Activated CD8-positive, alpha-beta T cell treated with anti-CD3 and anti-CD28 coated beads for 36 hours (primary cell): ENCODE results near the gene GNB5. TPM values are rescaled to one million over a fixed set of nuclear protein-coding genes. Genes with fewer than 3 reads are reported as not detected.

ENCODE experiments used
- ATAC-seq: fragments of 200-7000 bp; cut with Tn5 transposase; one replicate; pipeline ENCODE4 v1.10.0; 2021; ENCODE audit warnings: mild to moderate bottlenecking, moderate library complexity
- CTCF ChIA-PET: fragments of 350-600 bp; sonication (Branson Sonifier 250); formaldehyde crosslinking; loops from one replicate; lab custom pipeline; 2021; ENCODE audit warnings: antibody characterized with exemption; lab: Charles Lee
- POLR2A ChIA-PET: fragments of 350-600 bp; sonication (Branson Sonifier 250); formaldehyde crosslinking; loops from one replicate; lab custom pipeline; 2021; ENCODE audit warnings: antibody characterized with exemption; lab: Charles Lee
- DNase-seq: peaks from one replicate; pipeline ENCODE4 v3.0.0-alpha.2; 2020
- H3K27ac Mint-ChIP-seq: one replicate; pipeline ENCODE4 v1.8.0; 2021; ENCODE audit warnings: mild to moderate bottlenecking, mixed read lengths
- H3K27me3 Mint-ChIP-seq: one replicate; pipeline ENCODE4 v1.8.0; 2021; ENCODE audit warnings: mixed read lengths
- H3K36me3 Mint-ChIP-seq: one replicate; pipeline ENCODE4 v1.8.0; 2021; ENCODE audit warnings: low read depth, mixed read lengths
- H3K4me1 Mint-ChIP-seq: one replicate; pipeline ENCODE4 v1.8.0; 2021; ENCODE audit warnings: low read depth, mixed read lengths
- H3K4me3 Mint-ChIP-seq: one replicate; pipeline ENCODE4 v1.8.0; 2021; ENCODE audit warnings: mild to moderate bottlenecking, moderate library complexity, mixed read lengths
- H3K9me3 Mint-ChIP-seq: one replicate; pipeline ENCODE4 v1.8.0; 2021; ENCODE audit warnings: mixed read lengths
- intact Hi-C: fragments of 100-400 bp; cut with micrococcal nuclease; formaldehyde crosslinking; loops from one replicate; pipeline ENCODE4 v1.10.0; 2022
- total RNA-seq, 2 experiments: library from RNA; stranded (reverse); gene quantifications; one replicate each; pipeline ENCODE4 v1.2.3, GENCODE V29; 2021
- TF ChIP-seq, protein P1 (sequence below): fragments of 200-600 bp; IDR thresholded peaks from one replicate; pipeline ENCODE4 v1.8.0; 2022; ENCODE audit warnings: antibody characterized with exemption, mild to moderate bottlenecking

Gene GNB5
- total RNA-seq, 2 experiments from 2014 or later = 16.8 to 17.5 TPM

DNA sequence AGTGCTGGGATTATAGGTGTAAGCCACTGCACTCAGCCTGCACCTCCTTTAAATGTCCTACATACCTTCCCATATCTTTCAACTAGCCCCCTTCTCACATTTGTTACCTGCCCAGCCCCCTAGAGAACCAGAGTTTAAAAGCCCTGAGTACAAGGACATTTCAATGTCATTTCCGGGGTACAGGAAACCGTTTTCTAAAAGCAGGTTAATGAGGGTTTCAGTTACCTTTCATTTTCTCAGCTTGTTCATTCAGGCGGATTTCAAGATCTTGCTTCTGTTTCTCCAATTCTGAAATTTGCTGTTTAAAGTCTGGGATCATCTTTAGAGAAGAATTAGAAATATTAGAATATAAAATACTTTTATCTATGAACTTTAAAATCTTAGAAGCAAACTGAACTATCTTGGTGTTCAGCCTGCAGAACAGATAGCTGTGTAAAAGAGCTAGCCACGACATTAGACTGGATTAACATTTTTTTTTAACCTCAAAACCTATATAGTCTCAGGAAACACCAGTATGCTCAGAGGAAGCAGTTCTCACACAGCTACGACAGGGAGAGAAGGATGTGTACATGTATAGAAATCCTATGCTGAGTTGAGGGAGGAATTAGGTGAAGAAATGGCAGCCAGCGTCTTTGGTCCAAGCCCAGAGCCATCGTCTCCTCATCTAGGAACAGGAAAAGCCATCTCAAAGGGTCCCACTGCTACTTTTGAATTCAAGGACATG, 29.9 kb upstream of the GNB5 start:
- Mint-ChIP-seq H3K27me3 (no peaks in the 10 kb centered on the region), H3K9me3 (no peaks in the 10 kb centered on the region), H3K4me3 (peak overlapping the region; percentile 77), H3K36me3 (no peaks in the 10 kb centered on the region), H3K4me1 (peaks cover 23% of the 10 kb centered on the region), H3K27ac (peak overlapping the region; percentile 96)
- TF ChIP-seq, protein P1, sequence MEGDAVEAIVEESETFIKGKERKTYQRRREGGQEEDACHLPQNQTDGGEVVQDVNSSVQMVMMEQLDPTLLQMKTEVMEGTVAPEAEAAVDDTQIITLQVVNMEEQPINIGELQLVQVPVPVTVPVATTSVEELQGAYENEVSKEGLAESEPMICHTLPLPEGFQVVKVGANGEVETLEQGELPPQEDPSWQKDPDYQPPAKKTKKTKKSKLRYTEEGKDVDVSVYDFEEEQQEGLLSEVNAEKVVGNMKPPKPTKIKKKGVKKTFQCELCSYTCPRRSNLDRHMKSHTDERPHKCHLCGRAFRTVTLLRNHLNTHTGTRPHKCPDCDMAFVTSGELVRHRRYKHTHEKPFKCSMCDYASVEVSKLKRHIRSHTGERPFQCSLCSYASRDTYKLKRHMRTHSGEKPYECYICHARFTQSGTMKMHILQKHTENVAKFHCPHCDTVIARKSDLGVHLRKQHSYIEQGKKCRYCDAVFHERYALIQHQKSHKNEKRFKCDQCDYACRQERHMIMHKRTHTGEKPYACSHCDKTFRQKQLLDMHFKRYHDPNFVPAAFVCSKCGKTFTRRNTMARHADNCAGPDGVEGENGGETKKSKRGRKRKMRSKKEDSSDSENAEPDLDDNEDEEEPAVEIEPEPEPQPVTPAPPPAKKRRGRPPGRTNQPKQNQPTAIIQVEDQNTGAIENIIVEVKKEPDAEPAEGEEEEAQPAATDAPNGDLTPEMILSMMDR = no peak
- DNase-seq (no peak), ATAC-seq (peak; percentile 57)
- ChIA-PET CTCF (interaction anchor here (1.3 to 1.8 kb wide), 4 partner anchors 12 to 56 kb away, joined by 3 to 12 read pairs (median 6); no protein-coding TSS in a partner anchor), POLR2A (no interaction called here)
- intact Hi-C loops = no loop called here

DNA sequence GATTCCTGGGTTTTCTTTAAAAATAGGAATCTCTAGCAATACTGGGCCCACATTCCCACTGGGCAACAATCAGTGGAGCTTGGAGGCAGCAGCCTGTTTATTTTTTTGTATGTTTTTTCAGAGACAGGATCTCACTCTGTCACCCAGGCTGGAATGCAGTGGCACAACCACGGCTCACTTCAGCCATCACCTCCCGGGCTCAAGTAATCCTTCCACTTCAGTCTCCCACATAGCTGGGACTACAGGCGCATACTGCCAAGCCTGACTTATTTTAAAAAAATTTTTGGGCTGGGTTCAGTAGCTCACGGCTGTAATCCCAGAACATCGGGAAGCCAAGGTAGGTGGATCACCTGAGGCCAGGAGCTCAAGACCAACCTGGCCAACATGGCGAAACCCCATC, 29.1 kb upstream of the GNB5 start:
- ChIA-PET CTCF (interaction anchor here (1.3 to 1.8 kb wide), 3 partner anchors 12 to 49 kb away, joined by 3 to 12 read pairs (median 6); no protein-coding TSS in a partner anchor), POLR2A (no interaction called here)
- Mint-ChIP-seq H3K27ac (no peak overlapping the region), H3K36me3 (no peaks in the 10 kb centered on the region), H3K4me3 (no peak overlapping the region), H3K27me3 (no peaks in the 10 kb centered on the region), H3K4me1 (peaks cover 23% of the 10 kb centered on the region), H3K9me3 (no peaks in the 10 kb centered on the region)
- TF ChIP-seq, protein P1 = no peak
- intact Hi-C loops = no loop called here
- ATAC-seq = no peak
- no peak for DNase-seq

DNA sequence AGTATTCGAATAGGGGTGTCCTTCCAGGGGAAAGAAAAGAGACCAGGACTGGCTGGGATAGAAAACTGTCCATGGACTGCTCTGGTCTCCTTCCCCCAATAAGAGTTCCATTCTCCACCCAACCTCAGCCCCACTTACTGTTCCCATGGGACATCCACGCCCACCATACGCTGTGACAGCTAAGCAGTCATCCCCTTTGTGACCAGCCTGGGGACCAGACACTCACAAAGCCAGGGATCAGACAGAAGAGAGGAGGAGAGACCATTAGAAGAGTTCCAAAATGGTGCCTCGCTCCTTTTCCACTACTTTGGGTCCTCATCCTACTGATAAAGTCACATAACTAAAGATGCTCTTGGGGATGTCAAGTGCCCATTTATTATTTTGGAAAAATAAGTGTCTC, 27.6 kb upstream of the GNB5 start:
- POLR2A ChIA-PET = no interaction called here
- peaks cover 23% of the 10 kb centered on the region for H3K4me1 Mint-ChIP-seq
- H3K4me3 Mint-ChIP-seq = no peak overlapping the region

DNA sequence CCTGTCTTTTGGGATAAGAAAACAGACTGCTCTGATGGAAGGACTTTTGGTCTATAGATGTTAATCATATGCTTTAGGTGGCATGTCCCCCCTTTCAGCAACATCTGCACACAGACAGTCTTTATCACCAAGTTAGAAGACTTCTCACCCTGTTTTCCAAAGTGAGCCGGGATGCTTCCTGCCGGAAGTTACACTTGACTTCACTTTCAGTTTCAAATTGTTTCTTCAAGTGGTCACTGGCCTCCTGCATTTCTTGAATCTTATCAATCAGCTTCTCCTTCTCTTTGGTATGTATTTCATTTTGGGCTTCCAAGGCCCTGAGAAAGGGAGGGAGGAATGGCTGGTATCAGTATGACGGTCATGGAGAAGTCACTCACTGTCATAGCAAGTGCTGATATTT, 27.2 kb upstream of the GNB5 start:
- Mint-ChIP-seq H3K4me3 (no peak overlapping the region), H3K9me3 (no peaks in the 10 kb centered on the region), H3K27me3 (no peaks in the 10 kb centered on the region), H3K27ac (no peak overlapping the region), H3K36me3 (no peaks in the 10 kb centered on the region), H3K4me1 (peaks cover 23% of the 10 kb centered on the region)
- CTCF ChIA-PET = interaction anchor here (0.9 to 3.2 kb wide), 2 partner anchors 10 to 40 kb away, joined by 3 to 20 read pairs; no protein-coding TSS in a partner anchor
- intact Hi-C loops = no loop called here
- ATAC-seq (no peak), DNase-seq (no peak)
- POLR2A ChIA-PET = no interaction called here
- TF ChIP-seq, protein P1 = no peak

More for the DNA sequence above, 27.6 kb upstream of the GNB5 start:
- no peaks in the 10 kb centered on the region for H3K36me3 Mint-ChIP-seq
- H3K27me3 Mint-ChIP-seq = no peaks in the 10 kb centered on the region
- no peak overlapping the region for H3K27ac Mint-ChIP-seq
- H3K9me3 Mint-ChIP-seq = no peaks in the 10 kb centered on the region
- TF ChIP-seq, protein P1 = no peak
- CTCF ChIA-PET = interaction anchor here (3.2 kb wide), 1 partner anchor 11 kb away, joined by 20 read pairs; no protein-coding TSS in a partner anchor
- DNase-seq (no peak), ATAC-seq (no peak)
- intact Hi-C loops = no loop called here

DNA sequence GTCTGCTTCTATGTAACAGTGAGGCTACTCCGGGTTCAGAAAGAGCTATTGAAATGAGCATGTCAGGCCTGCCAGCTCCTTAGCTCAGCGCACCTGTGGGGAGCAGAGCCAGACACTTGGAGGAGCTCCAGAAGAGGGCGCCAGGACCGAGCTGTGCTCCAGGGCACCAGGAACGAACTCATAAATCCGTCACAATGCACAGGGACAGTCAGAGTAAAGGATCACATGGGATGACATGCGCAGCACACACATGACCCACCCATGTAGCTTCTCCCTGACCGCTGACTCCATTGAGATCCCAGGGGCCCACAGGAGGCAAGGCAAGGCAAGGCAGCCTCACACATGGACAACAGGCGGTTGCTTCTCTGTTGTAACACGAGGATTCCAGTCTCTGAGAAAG, 26.0 kb upstream of the GNB5 start:
- intact Hi-C loops = no loop called here
- DNase-seq (peak; percentile 37), ATAC-seq (no peak)

More for the DNA sequence above, 26.0 kb upstream of the GNB5 start:
- ChIA-PET CTCF (interaction anchor here (0.8 to 5.5 kb wide), 8 partner anchors 9 to 46 kb away, joined by 3 to 54 read pairs (median 4); no protein-coding TSS in a partner anchor), POLR2A (interaction anchor here (0.7 kb wide), 1 partner anchor 39 kb away, joined by 3 read pairs; no protein-coding TSS in a partner anchor)
- Mint-ChIP-seq H3K4me3 (no peak overlapping the region), H3K27me3 (no peaks in the 10 kb centered on the region), H3K9me3 (no peaks in the 10 kb centered on the region), H3K36me3 (no peaks in the 10 kb centered on the region), H3K27ac (no peak overlapping the region), H3K4me1 (peaks cover 14% of the 10 kb centered on the region)
- TF ChIP-seq, protein P1 = no peak
